NCI-H748 treated with DMSO at 0.1 percent for 48 hours (cell line): ENCODE measurements around the gene ASTN2.

Experiments
- DNase-seq: peaks from one replicate; lab custom pipeline; 2025; lab: John Stamatoyannopoulos, UW

Gene ASTN2

GRCh38 chr9:117413346-117414219 lies 1.3 kb downstream of the ASTN2 start:
- peak; percentile 81 for DNase-seq

GRCh38 chr9:117412841-117413240 lies 2.0 kb downstream of the ASTN2 start:
- peak; percentile 30 for DNase-seq

- peak; percentile 68 for DNase-seq
These were observed 2.7 kb downstream of the ASTN2 start for GRCh38 chr9:117412006-117412715.

- peak; percentile 72 for DNase-seq
These were observed 3.3 kb downstream of the ASTN2 start for GRCh38 chr9:117411547-117411946.

GRCh38 chr9:117409321-117409720 lies 5.5 kb downstream of the ASTN2 start:
- DNase-seq, result no peak

- no peak for DNase-seq
These were observed 7.3 kb downstream of the ASTN2 start for GRCh38 chr9:117407436-117408022.

- no peak for DNase-seq
These were observed 8.7 kb downstream of the ASTN2 start for GRCh38 chr9:117405950-117406705.

- no peak for DNase-seq
These were observed 11.0 kb downstream of the ASTN2 start for GRCh38 chr9:117403848-117404247.

- DNase-seq, result peak; percentile 59
These were observed 11.4 kb downstream of the ASTN2 start for GRCh38 chr9:117403403-117403811.

- DNase-seq, result peak; percentile 98
These were observed 14.7 kb downstream of the ASTN2 start for GRCh38 chr9:117400171-117400570.

GRCh38 chr9:117395151-117395650 lies 19.7 kb downstream of the ASTN2 start:
- DNase-seq, result no peak

GRCh38 chr9:117394655-117395054 lies 20.2 kb downstream of the ASTN2 start:
- DNase-seq, result no peak

- DNase-seq, result no peak
These were observed 21.9 kb downstream of the ASTN2 start for GRCh38 chr9:117392992-117393391.

- DNase-seq, result no peak
These were observed 27.4 kb downstream of the ASTN2 start for GRCh38 chr9:117387422-117387821.

GRCh38 chr9:117379341-117379740 lies 35.5 kb downstream of the ASTN2 start:
- DNase-seq, result no peak

GRCh38 chr9:117377046-117377445 lies 37.8 kb downstream of the ASTN2 start:
- DNase-seq, result no peak

- no peak for DNase-seq
These were observed 38.9 kb downstream of the ASTN2 start for GRCh38 chr9:117375956-117376355.

GRCh38 chr9:117374076-117374725 lies 40.7 kb downstream of the ASTN2 start:
- no peak for DNase-seq

- no peak for DNase-seq
These were observed 46.1 kb downstream of the ASTN2 start for GRCh38 chr9:117368684-117369230.

- DNase-seq, result no peak
These were observed 49.4 kb downstream of the ASTN2 start for GRCh38 chr9:117365438-117365837.

GRCh38 chr9:117363006-117363405 lies 51.9 kb downstream of the ASTN2 start:
- no peak for DNase-seq
